Skeletal muscle satellite cell (primary cell): Measurements from ENCODE around the gene FNDC8.
"Not testable (repeated sequence)": the region's sequence is repeated elsewhere in the genome, so short reads cannot be mapped to it uniquely, and the experiment has no call there.

Experiments
- H3K27me3 ChIP-seq: 2 replicates; pipeline ENCODE4 v1.7.0; 2013; ENCODE audit warnings: low read length; ENCODE audit not compliant: control insufficient read depth, insufficient read depth
- H3K36me3 ChIP-seq: 2 replicates; pipeline ENCODE4 v1.7.0; 2013; ENCODE audit warnings: mild to moderate bottlenecking, control low read depth, low read length; ENCODE audit not compliant: insufficient read depth
- H3K4me1 ChIP-seq: 2 replicates; pipeline ENCODE4 v1.7.0; 2013; ENCODE audit warnings: low read length; ENCODE audit not compliant: control insufficient read depth, insufficient read depth
- H3K4me2 ChIP-seq: 2 replicates; pipeline ENCODE4 v1.7.0; 2013; ENCODE audit warnings: mild to moderate bottlenecking, low read length
- H3K4me3 ChIP-seq: 2 replicates; pipeline ENCODE4 v1.7.0; 2013; ENCODE audit warnings: low read length
- H3K9ac ChIP-seq: 2 replicates; pipeline ENCODE4 v1.7.0; 2013; ENCODE audit warnings: mild to moderate bottlenecking, low read depth, low read length, moderate library complexity
- H3K9me3 ChIP-seq: replicated peaks from 2 replicates; pipeline ENCODE4 v1.7.0; 2013; ENCODE audit warnings: mild to moderate bottlenecking, control low read depth, low read length

Gene FNDC8

GRCh38 chr17:35148144-35148543, 26.7 kb downstream of the FNDC8 start:
- Histone ChIP-seq H3K4me2 (no peak overlapping the region), H3K27me3 (peaks cover 26% of the 10 kb centered on the region), H3K9ac (no peak overlapping the region), H3K4me3 (no peak overlapping the region), H3K4me1 (no peaks in the 10 kb centered on the region), H3K36me3 (no peaks in the 10 kb centered on the region), H3K9me3 (no peaks in the 10 kb centered on the region)

- Histone ChIP-seq H3K4me1 (no peaks in the 10 kb centered on the region), H3K9me3 (no peaks in the 10 kb centered on the region), H3K27me3 (peaks cover 39% of the 10 kb centered on the region), H3K4me2 (no peak overlapping the region), H3K9ac (no peak overlapping the region), H3K4me3 (no peak overlapping the region), H3K36me3 (no peaks in the 10 kb centered on the region)
These were observed 28.5 kb downstream of the FNDC8 start for GRCh38 chr17:35149941-35150340.

- not testable (repeated sequence) for H3K4me2 ChIP-seq, H3K9ac ChIP-seq, H3K36me3 ChIP-seq, H3K9me3 ChIP-seq, H3K4me1 ChIP-seq, H3K4me3 ChIP-seq
- H3K27me3 ChIP-seq: peaks cover 44% of the 10 kb centered on the region
These were observed 29.7 kb downstream of the FNDC8 start for GRCh38 chr17:35151080-35151479.

GRCh38 chr17:35152421-35153140, 31.2 kb downstream of the FNDC8 start:
- H3K4me1 ChIP-seq: no peaks in the 10 kb centered on the region
- H3K9ac ChIP-seq: no peak overlapping the region
- H3K27me3 ChIP-seq: peaks cover 37% of the 10 kb centered on the region
- H3K36me3 ChIP-seq: no peaks in the 10 kb centered on the region
- no peak overlapping the region for H3K4me3 ChIP-seq
- no peaks in the 10 kb centered on the region for H3K9me3 ChIP-seq
- no peak overlapping the region for H3K4me2 ChIP-seq

GRCh38 chr17:35154196-35155165, 33.1 kb downstream of the FNDC8 start:
- no peaks in the 10 kb centered on the region for H3K36me3 ChIP-seq
- H3K4me3 ChIP-seq: no peak overlapping the region
- no peaks in the 10 kb centered on the region for H3K9me3 ChIP-seq
- no peak overlapping the region for H3K9ac ChIP-seq
- H3K27me3 ChIP-seq: peaks cover 40% of the 10 kb centered on the region
- H3K4me1 ChIP-seq: no peaks in the 10 kb centered on the region
- no peak overlapping the region for H3K4me2 ChIP-seq

GRCh38 chr17:35155246-35155645, 33.8 kb downstream of the FNDC8 start:
- no peak overlapping the region for H3K4me2 ChIP-seq
- H3K4me3 ChIP-seq: no peak overlapping the region
- peaks cover 38% of the 10 kb centered on the region for H3K27me3 ChIP-seq
- H3K36me3 ChIP-seq: no peaks in the 10 kb centered on the region
- no peaks in the 10 kb centered on the region for H3K4me1 ChIP-seq
- no peaks in the 10 kb centered on the region for H3K9me3 ChIP-seq
- H3K9ac ChIP-seq: no peak overlapping the region

GRCh38 chr17:35159940-35160339, 38.5 kb downstream of the FNDC8 start:
- no peaks in the 10 kb centered on the region for H3K36me3 ChIP-seq
- H3K27me3 ChIP-seq: peaks cover 45% of the 10 kb centered on the region
- H3K4me2 ChIP-seq: no peak overlapping the region
- no peak overlapping the region for H3K9ac ChIP-seq
- no peaks in the 10 kb centered on the region for H3K9me3 ChIP-seq
- H3K4me3 ChIP-seq: no peak overlapping the region
- H3K4me1 ChIP-seq: no peaks in the 10 kb centered on the region

GRCh38 chr17:35160354-35161201, 39.2 kb downstream of the FNDC8 start:
- Histone ChIP-seq H3K9me3 (no peaks in the 10 kb centered on the region), H3K4me2 (no peak overlapping the region), H3K27me3 (peaks cover 40% of the 10 kb centered on the region), H3K4me1 (no peaks in the 10 kb centered on the region), H3K36me3 (no peaks in the 10 kb centered on the region), H3K4me3 (no peak overlapping the region), H3K9ac (no peak overlapping the region)

GRCh38 chr17:35161281-35161761, 39.9 kb downstream of the FNDC8 start:
- H3K36me3 ChIP-seq: no peaks in the 10 kb centered on the region
- H3K4me3 ChIP-seq: no peak overlapping the region
- H3K9me3 ChIP-seq: no peaks in the 10 kb centered on the region
- H3K4me1 ChIP-seq: no peaks in the 10 kb centered on the region
- H3K4me2 ChIP-seq: no peak overlapping the region
- H3K9ac ChIP-seq: no peak overlapping the region
- peaks cover 42% of the 10 kb centered on the region for H3K27me3 ChIP-seq

GRCh38 chr17:35162755-35163154, 41.3 kb downstream of the FNDC8 start:
- no peaks in the 10 kb centered on the region for H3K9me3 ChIP-seq
- H3K4me3 ChIP-seq: no peak overlapping the region
- H3K27me3 ChIP-seq: peaks cover 46% of the 10 kb centered on the region
- no peaks in the 10 kb centered on the region for H3K36me3 ChIP-seq
- no peak overlapping the region for H3K9ac ChIP-seq
- no peak overlapping the region for H3K4me2 ChIP-seq
- no peaks in the 10 kb centered on the region for H3K4me1 ChIP-seq

GRCh38 chr17:35163886-35164285, 42.5 kb downstream of the FNDC8 start:
- H3K4me2 ChIP-seq: no peak overlapping the region
- H3K27me3 ChIP-seq: peaks cover 40% of the 10 kb centered on the region
- no peaks in the 10 kb centered on the region for H3K9me3 ChIP-seq
- H3K4me1 ChIP-seq: no peaks in the 10 kb centered on the region
- H3K4me3 ChIP-seq: no peak overlapping the region
- no peaks in the 10 kb centered on the region for H3K36me3 ChIP-seq
- H3K9ac ChIP-seq: no peak overlapping the region
